Cerebellar nuclear complex (tissue), 1 donor: ENCODE data around the gene SPATA24.
"Not testable (repeated sequence)": the region's sequence is repeated elsewhere in the genome, so short reads cannot be mapped to it uniquely, and the experiment has no call there.

Experiments
- DNase-seq, 2 experiments: peaks; one replicate each; lab custom pipeline; 2025; lab: John Stamatoyannopoulos, UW

SPATA24 gene

GRCh38 chr5:139394654-139395566 lies 9.0 kb downstream of the SPATA24 start, which contains the start of gene PROB1:
TSS of gene PROB1 (minus strand) at chr5:139395104. CDS start at chr5:139395081, 23 bp downstream.
- no peak for DNase-seq

DNA sequence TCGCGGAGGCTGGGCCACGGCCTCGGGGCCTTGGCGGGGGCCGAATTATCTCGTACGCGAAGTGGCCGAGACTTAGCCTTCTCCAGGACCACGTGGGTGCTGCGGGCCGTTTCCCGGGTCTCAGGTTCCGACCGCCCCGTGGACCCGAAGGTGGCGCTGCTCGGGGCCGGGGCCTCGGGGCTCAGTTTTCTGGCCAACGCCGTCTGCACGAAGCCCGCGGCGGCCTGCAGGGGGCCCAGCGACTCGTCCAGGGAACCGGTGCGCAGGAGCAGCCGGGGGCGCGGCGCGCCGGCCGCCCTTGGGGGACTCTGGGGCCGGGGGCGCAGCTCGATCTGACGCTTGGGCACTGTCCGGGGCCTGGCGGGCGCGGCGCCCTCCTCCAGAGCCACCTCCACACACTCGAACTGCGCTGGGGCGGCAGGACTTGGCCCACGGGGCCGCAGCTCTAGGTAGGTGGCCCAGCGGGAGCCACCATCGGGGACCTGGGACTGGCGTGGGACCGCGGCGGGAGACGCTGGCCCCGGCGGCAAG lies 9.7 kb downstream of the SPATA24 start:
- DNase-seq, result no peak

GRCh38 chr5:139393497-139394122 lies 10.3 kb downstream of the SPATA24 start:
- DNase-seq, result no peak

DNA sequence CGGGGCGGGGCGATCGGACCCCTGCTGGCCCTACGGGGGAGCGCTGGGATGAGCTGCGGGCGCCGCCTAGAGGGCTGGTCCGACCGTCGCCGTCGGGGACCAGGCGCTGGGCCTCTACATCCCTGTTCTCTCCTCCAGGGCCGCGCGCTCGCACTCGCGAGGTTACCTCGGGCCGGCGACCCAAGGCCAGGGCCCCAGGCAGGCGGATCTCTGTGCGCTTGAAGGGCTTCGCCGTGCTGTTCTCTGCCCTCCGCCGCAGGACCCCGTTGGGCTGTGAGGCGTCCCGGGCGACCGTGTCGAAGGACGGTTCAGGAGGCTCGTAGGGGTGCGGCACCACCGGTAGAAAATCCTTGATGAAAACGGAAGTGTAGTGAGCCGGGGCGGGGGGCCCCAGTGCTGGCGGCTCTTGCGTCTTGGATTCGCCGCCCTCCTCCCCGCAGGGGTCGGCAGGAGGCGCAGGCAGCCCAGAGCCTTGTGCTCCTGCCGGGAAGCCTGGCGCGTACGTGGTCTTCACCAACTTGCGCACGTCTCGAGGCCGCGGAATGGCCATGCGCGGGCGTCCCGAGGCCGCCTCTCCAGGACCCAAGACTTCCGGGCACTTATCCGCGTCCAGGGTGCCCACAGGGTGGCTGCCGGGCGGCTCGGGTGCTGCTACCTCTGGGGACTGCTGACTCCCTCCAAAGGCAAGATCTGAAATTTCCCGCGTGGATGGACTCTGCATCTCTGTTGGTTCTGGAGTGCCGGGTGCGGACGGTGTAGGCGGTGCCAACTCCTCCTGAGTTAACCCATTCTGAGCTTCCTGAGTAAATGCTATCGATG lies 11.0 kb downstream of the SPATA24 start:
- DNase-seq, result no peak

- DNase-seq, result no peak
These were observed 11.6 kb downstream of the SPATA24 start for GRCh38 chr5:139392324-139392677.

GRCh38 chr5:139391570-139392323 lies 12.1 kb downstream of the SPATA24 start:
- no peak for DNase-seq

DNA sequence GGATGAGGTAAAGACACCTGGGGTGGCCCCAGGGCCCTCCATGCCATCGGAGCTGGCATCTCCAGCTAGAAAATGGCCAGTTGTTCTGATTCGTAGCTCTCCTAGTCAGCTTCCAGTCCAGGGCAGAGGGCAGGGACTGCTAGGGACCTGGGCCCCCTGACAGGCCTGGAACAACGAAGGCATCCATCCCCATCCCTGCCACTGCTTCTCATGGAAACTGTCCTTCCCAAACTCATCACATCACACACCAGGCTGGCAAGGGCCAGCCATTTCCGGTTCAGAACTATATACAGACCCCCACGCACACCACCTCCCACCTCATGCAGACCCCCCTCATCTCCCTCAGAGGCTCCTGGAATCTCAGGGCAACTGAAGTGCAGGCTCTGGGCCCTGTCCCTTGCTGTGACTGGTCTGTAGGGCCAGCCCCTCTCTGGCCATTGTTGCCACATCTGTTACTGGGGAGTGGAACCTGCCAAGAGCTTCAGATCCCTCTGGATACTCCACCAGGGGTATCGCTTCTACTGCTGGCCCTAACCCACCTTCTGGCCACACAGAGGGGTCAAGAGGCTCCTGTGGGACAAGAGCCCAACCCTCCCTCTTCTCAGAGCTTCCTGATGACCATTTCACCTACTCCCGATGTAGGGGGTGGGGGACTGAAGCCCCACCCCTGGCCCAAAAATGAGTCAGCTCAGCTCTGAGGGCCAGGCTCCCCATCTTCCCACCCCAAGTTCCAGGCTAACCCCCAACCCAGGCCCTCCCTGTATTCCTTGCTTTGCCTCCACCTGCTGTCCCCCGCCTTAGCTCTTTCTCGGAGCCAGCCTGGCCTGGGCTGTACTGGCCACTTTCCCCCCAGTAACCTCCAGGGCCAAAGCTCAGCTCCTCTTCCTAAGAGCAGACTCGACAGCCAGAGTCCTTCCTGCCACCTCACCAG lies 13.0 kb downstream of the SPATA24 start:
- no peak for DNase-seq

DNA sequence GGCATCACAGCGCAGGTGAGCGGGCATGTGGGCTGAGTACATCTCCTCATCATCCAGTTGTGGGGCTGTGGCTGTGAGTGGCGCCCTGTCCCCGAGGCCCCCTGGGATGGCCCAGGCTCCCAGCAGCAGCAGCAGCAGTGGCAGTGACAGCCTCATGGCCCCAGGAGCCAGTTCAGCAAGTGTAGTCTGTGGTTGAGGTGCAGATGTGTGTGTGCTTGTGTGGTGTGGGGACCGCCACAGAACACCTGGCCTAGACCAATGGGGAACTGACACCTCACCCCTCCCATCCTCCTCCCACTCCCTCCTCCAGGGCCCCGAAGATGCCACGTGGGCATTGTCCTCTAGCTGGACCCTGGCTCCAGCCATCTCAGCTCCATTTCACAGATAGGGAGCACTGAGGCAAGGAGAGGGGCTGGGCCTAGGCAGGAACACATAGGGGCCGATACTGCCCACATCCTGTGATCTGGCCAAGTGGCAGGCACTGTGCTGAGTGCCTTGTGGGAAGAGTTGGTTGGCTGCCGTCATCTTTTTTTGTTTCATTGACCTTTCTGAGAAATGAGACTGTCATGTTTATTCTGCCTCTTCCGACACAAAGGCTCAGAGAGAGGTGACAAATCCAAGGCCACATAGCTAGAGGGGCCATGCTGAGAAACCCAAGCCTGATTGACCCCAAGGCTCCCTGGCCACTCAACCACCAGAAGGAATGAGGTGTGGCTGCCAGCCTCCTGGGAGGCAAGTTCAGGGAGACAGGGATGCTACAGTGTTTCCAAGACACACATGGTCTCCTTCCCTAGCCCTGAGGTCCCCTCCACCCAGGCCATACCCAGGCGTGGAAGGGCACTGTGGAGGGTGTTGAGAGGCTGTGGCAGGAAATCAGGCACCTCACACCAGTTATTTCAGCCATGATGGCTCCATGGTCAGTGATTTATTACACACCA lies 13.9 kb downstream of the SPATA24 start, which contains the start of gene MZB1:
Gene MZB1, minus strand, starts transcription at position 213 of the 938 bp plus-strand sequence. Its CDS starts 57 bp downstream, at position 156.
- no peak for DNase-seq

- DNase-seq, result no peak
These were observed 15.6 kb downstream of the SPATA24 start for GRCh38 chr5:139388198-139388821.

- DNase-seq, result no peak
These were observed 16.2 kb downstream of the SPATA24 start for GRCh38 chr5:139387611-139388197.

DNA sequence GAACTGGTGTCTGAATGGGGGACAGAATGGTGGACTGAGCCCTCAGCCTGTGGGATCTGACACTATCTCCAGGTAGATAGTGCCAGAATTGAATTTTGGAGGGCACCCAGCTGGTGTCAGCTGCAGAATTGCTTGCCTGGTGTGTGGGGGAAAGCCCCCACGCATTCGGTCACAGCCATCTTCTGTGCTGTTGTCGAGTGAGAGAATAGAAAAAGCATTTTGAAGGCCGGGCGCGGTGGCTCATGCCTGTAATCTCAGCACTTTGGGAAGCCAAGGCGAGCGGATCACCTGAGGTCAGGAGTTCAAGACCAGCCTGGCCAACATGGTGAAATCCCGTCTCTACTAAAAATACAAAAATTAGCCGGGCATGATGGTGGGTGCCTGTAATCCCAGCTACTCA lies 16.9 kb downstream of the SPATA24 start:
- DNase-seq, result not testable (repeated sequence)

DNA sequence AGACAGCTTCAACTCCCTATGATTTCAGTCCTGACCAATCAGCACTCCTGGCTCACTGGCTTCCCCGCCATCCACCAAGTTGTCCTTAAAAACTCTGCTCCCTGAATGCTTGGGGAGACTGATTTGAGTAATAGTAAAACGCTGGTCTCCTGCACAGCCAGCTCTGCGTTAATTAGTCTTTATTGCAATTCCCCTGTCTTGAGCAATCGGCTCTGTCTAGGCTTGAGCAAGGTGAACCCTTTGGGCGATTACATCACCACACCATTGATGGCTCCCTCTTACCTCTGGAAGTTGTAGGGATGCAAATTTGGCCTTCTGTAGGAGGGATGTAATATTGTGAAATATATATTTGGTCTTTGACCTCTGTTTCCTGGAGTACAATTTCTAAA lies 17.8 kb downstream of the SPATA24 start:
- DNase-seq, result no peak

DNA sequence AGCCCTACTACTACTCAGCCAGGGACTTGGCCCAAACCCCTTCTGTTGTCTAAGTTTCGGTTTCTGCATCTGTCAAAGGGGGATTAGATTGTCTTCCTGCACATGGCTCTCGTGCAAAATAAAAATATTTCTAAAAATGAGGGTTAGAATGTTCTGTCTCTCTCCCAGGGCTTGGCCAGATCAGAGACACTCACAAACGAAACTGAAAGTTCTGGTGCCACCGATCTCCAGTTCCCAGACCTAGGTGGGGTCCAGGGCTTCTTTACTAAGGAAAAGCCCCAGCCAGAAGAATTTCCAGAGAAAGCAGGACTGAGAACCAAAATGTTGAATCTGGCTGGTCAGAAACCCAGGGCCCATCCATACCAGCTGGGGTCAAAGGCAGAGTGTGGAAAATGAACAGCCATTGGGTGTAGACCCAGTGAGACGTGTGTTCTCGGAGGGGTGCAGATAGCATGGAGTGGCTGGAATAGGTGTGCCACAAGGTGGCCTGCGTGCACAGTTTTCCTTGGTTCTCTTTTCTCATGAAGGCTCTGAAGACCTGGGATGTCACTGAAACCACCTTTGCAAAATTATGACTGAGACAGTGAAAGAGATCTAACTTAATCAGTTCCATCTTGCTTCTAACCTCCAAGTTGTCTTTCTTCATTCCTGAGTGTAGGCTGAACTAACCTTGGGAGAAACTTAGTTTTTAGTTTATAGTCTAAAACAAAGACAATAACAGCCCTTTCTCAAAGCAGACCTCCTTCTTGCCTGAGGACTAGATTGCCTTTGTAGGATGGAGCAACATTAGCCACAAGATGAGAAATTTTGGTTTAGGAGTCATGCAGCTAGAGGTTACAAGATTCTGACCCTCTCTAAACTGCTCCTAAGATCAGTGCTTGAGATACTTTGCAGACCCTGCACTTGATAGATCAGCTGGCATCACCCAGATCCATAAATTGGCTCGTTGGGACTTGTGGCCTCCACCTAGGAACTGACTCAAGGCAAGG lies 18.5 kb downstream of the SPATA24 start:
- DNase-seq, result no peak

- no peak for DNase-seq
These were observed 19.3 kb downstream of the SPATA24 start for GRCh38 chr5:139384591-139385051.

DNA sequence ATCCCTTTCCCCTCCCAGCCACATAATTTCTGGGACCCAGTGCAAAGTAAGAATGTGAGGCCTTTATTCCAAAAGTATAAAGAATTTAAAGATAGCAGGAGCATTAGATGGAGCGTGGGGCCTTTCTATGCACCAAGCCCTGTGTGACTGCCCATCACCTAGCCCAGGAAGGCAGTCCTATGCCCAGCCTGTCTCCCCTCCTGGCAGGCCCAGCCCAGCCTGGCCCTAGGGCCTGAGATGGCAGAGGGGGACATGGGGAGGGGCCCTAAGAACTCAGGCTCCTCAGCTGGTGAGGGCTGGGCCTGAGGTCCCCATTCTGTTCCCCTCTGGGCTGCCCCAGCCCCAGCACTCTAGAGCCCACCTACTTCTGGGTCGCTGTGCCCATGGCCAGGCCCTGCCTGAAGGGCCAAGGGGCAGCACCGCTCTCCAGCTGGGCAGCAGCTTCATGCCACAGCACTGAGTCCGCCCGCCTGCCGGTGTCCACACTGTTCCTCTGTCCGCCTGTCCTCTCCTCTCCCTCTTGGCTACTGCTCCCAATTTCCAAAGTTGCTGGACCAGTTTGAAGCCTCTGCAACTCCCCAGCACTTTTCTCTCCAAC lies 19.8 kb downstream of the SPATA24 start:
- no peak for DNase-seq

DNA sequence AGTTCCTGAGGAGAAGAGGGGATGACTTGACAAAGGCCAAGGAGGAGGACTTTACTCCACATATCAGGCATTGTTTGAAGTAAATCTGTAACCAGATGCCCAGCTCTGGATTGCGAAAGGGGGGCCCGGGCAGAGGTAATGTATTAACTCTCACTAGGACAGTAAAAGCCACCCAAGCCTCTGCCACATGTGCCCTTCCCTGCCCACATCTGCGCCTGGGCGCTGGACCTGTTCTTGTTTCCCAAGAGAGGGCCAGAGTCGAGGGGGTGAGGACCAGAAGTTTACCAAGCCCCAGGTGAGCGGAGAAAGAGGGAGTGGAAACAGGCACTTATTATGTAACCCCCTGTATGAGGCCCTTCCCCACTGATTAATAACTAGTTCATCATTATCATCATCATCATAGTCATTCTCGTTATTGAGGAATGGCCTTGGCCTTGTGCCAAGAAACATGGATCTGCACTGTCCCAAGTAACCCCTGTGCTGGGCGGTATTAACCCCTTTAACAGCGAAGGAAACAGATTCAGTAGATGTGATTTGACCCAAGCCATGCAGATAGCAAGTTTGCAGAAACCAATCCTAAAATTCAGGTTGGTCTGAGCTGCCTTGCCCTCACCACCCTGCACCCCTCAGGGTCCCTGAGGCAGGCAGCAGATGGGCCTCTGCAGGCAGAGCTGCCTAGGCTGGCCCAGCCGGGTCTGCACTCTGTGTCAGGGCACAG lies 20.5 kb downstream of the SPATA24 start, which contains the start of gene SLC23A1:
Gene SLC23A1, minus strand, starts transcription at position 23 of the 718 bp plus-strand sequence. CDS start 44 bp downstream, outside the sequence.
- no peak for DNase-seq
